HepG2 (cell line): Measurements from ENCODE around the gene CEACAM16. TPM values are rescaled to one million over a fixed set of nuclear protein-coding genes. Genes with fewer than 3 reads are reported as not detected.

ENCODE experiments used
- ATAC-seq: fragments of 200-7000 bp; cut with Tn5 transposase; 3 replicates; pipeline ENCODE4 v1.9.1; 2020; ENCODE audit warnings: mild to moderate bottlenecking, moderate library complexity
- BruUV-seq: library from RNA; stranded (reverse); fragments of 400-500 nt; replicated peaks from 2 replicates; lab custom pipeline; 2021; lab: Mats Ljungman, UMichigan
- CTCF ChIA-PET: fragments of 300-600 bp; formaldehyde crosslinking; extraction: SDS; loops from one replicate; lab custom pipeline; 2021; ENCODE audit warnings: low total read pairs, inconsistent platforms, low intra/inter-chr PET ratio; lab: Yijun Ruan, JAX
- POLR2A ChIA-PET: fragments of 350-600 bp; sonication (Branson Sonifier 250); formaldehyde crosslinking; loops from one replicate; lab custom pipeline; 2020; ENCODE audit warnings: antibody characterized with exemption, inconsistent platforms; lab: Yijun Ruan, JAX
- DNase-seq: peaks from one replicate; pipeline ENCODE4 v3.0.0-alpha.2; 2015; ENCODE audit warnings: low spot score
- FAIRE-seq: peaks from 3 replicates; lab custom pipeline; 2011; peaks lifted over from hg19 to GRCh38; lab: Jason Lieb, UNC
- H2AFZ ChIP-seq: one replicate; pipeline ENCODE4 v1.6.1; 2011; ENCODE audit warnings: low read length, inconsistent platforms
- H3K27ac ChIP-seq: fragments of 300-600 bp; 3 replicates; pipeline ENCODE4 v1.8.0; 2011; ENCODE audit warnings: mixed run types, mild to moderate bottlenecking, mixed read lengths, low read length, inconsistent platforms; ENCODE audit not compliant: insufficient read depth; ENCODE audit errors: extremely low read length
- H3K27me3 ChIP-seq, 2 experiments: fragments of 200-600 bp in 1 of 2; 2 replicates in 1 of 2; 3 replicates in 1 of 2; pipeline versions ENCODE4 v1.6.0 to v1.8.0; 2011; ENCODE audit warnings: low read length in 2 of 2, mild to moderate bottlenecking in 2 of 2, moderate library complexity in 2 of 2, inconsistent platforms in 1 of 2; ENCODE audit not compliant: insufficient read depth in 2 of 2, control insufficient read depth in 1 of 2
- H3K36me3 ChIP-seq, 2 experiments: fragments of 200-600 bp in 1 of 2; replicated peaks in 1 of 2; 2 replicates in 1 of 2; 3 replicates in 1 of 2; pipeline versions ENCODE4 v1.5.1 to v1.8.0; 2011; ENCODE audit warnings: low read length in 2 of 2, inconsistent platforms in 1 of 2; ENCODE audit not compliant: insufficient read depth in 2 of 2, control insufficient read depth in 1 of 2
- H3K4me1 ChIP-seq: 2 replicates; pipeline ENCODE4 v1.5.1; 2012; ENCODE audit warnings: low read length, inconsistent platforms; ENCODE audit not compliant: insufficient read depth
- H3K4me2 ChIP-seq: 2 replicates; pipeline ENCODE4 v1.6.0; 2011; ENCODE audit warnings: low read depth, low read length, inconsistent platforms
- H3K4me3 ChIP-seq, 3 experiments: fragments of 200-600 bp in 1 of 3; sonication (generic), shearing (Covaris generic) in 1 of 3; replicated peaks in 1 of 3; 2 replicates each; pipeline ENCODE4 v1.5.1; 2011 to 2016; ENCODE audit warnings: low read length in 3 of 3, inconsistent platforms in 2 of 3, low read depth in 2 of 3, mild to moderate bottlenecking in 2 of 3, control low read depth in 1 of 3, mixed read lengths in 1 of 3; ENCODE audit not compliant: insufficient read depth in 1 of 3
- H3K79me2 ChIP-seq: one replicate; pipeline ENCODE4 v1.6.1; 2011; ENCODE audit warnings: low read length, inconsistent platforms; ENCODE audit not compliant: insufficient read depth
- H3K9ac ChIP-seq: 2 replicates; pipeline ENCODE4 v1.6.0; 2011; ENCODE audit warnings: mild to moderate bottlenecking, low read depth, low read length, inconsistent platforms; ENCODE audit not compliant: insufficient read depth
- H3K9me3 ChIP-seq: 2 replicates; pipeline ENCODE4 v1.5.1; 2012; ENCODE audit warnings: mild to moderate bottlenecking, low read length
- H4K20me1 ChIP-seq: 2 replicates; pipeline ENCODE4 v1.6.0; 2011; ENCODE audit warnings: inconsistent platforms, mild to moderate bottlenecking, low read length, moderate library complexity; ENCODE audit not compliant: insufficient read depth
- CAMTA2 ChIP-seq: sonication (generic); formaldehyde crosslinking; IDR thresholded peaks from 2 replicates; pipeline ENCODE4 v1.4.0; 2020; ENCODE audit warnings: mild to moderate bottlenecking, missing genetic modification reagents, borderline replicate concordance
- ELF3 ChIP-seq: IDR thresholded peaks from 2 replicates; pipeline ENCODE4 v1.6.1; 2016; ENCODE audit warnings: missing genetic modification reagents, missing compliant biosample characterization
- EP300 ChIP-seq, 3 experiments: sonication (generic) in 1 of 3; formaldehyde crosslinking in 1 of 3; IDR thresholded peaks; 2 replicates each; pipeline versions ENCODE4 v1.5.1 to v1.6.1; 2011 to 2020; ENCODE audit warnings: low read depth in 2 of 3, low read length in 2 of 3, borderline replicate concordance in 1 of 3, improper control_type of control experiment in 1 of 3, mild to moderate bottlenecking in 1 of 3, missing genetic modification reagents in 1 of 3, moderate library complexity in 1 of 3
- HNF4A ChIP-seq: sonication (generic); formaldehyde crosslinking; IDR thresholded peaks from 2 replicates; pipeline ENCODE4 v1.4.0; 2020; ENCODE audit warnings: missing genetic modification reagents
- JUNB ChIP-seq: sonication (generic); formaldehyde crosslinking; IDR thresholded peaks from 2 replicates; pipeline ENCODE4 v1.8.0; 2022; ENCODE audit warnings: missing genetic modification reagents, mild to moderate bottlenecking, borderline replicate concordance
- NCOR1 ChIP-seq: fragments of 200-600 bp; sonication (generic); IDR thresholded peaks from 2 replicates; pipeline ENCODE4 v1.7.0; 2017; ENCODE audit warnings: antibody characterized with exemption, low read length, borderline replicate concordance
- ZBTB3 ChIP-seq: sonication (generic); formaldehyde crosslinking; IDR thresholded peaks from 2 replicates; pipeline ENCODE4 v1.4.0; 2020; ENCODE audit warnings: low read depth, mild to moderate bottlenecking, moderate library complexity, missing genetic modification reagents, borderline replicate concordance
- ZMYM3 ChIP-seq: sonication (generic); formaldehyde crosslinking; IDR thresholded peaks from 2 replicates; pipeline ENCODE4 v1.5.1; 2020; ENCODE audit warnings: mild to moderate bottlenecking, missing genetic modification reagents
- ZMYM4 ChIP-seq: sonication (generic); formaldehyde crosslinking; IDR thresholded peaks from 2 replicates; pipeline ENCODE4 v1.8.1; 2023; ENCODE audit warnings: mild to moderate bottlenecking, missing genetic modification reagents
- ZNF572 ChIP-seq: sonication (generic); formaldehyde crosslinking; IDR thresholded peaks from 2 replicates; pipeline ENCODE4 v1.5.1; 2020; ENCODE audit warnings: mild to moderate bottlenecking, missing genetic modification reagents
- ZNF772 ChIP-seq: sonication (generic); formaldehyde crosslinking; IDR thresholded peaks from 2 replicates; pipeline ENCODE4 v1.5.0; 2020; ENCODE audit warnings: mild to moderate bottlenecking, missing genetic modification reagents
- WGBS: methylation state at CpG from one replicate; pipeline ENCODE4 v1.1.6; 2017; ENCODE audit warnings: low lambda C conversion rate; 5-methylcytosine and 5-hydroxymethylcytosine counted together
- in situ Hi-C: cut with HindIII; loops from 2 replicates; pipeline ENCODE4 v1.10.0; 2017; ENCODE audit warnings: low pct_unique_long_range_greater_than_20kb; ENCODE audit not compliant: extremely low pct_ligation_motif_present
- intact Hi-C: fragments of 100-400 bp; cut with micrococcal nuclease; formaldehyde crosslinking; loops from one replicate; pipeline ENCODE4 v1.10.0; 2022; ENCODE audit not compliant: unreplicated experiment
- polyA plus RNA-seq, 8 experiments: library from polyadenylated mRNA; depleted of rRNA in 3 of 8; stranded (reverse) in 7 of 8; unstranded in 1 of 8; fragments of >200 nt; fragmentation: Illumina TruSeq in 4 of 8; extraction: Trizol in 4 of 8; gene quantifications; 2 replicates each; pipeline versions ENCODE4 v1.2.1 to v1.2.3, GENCODE V29; 2011 to 2016; ENCODE audit warnings: low read depth in 4 of 8, missing spikeins in 1 of 8, mixed read lengths in 1 of 8; ENCODE audit not compliant: insufficient read depth in 1 of 8
- total RNA-seq, 5 experiments: library from RNA; depleted of rRNA; stranded (reverse); fragments of >200 nt; fragmentation: Illumina TruSeq; extraction: Trizol; gene quantifications; 2 replicates each; pipeline ENCODE4 v1.2.3, GENCODE V29; 2016; ENCODE audit warnings: low read depth in 1 of 5
- TF ChIP-seq, protein P1 (sequence below): sonication (generic); formaldehyde crosslinking; conservative IDR thresholded peaks from 2 replicates; pipeline ENCODE4 v1.8.0; 2022; ENCODE audit warnings: mild to moderate bottlenecking, moderate library complexity, missing genetic modification reagents
- TF ChIP-seq, protein P2 (sequence below): sonication (generic); formaldehyde crosslinking; IDR thresholded peaks from 2 replicates; pipeline ENCODE4 v1.4.0; 2020; ENCODE audit warnings: mild to moderate bottlenecking, missing genetic modification reagents
- TF ChIP-seq, protein P3 (sequence below): sonication (generic); formaldehyde crosslinking; conservative IDR thresholded peaks from 2 replicates; pipeline ENCODE4 v1.4.0; 2020; ENCODE audit warnings: missing genetic modification reagents
- TF ChIP-seq, protein P4 (sequence below): sonication (generic); formaldehyde crosslinking; IDR thresholded peaks from 2 replicates; pipeline ENCODE4 v1.5.1; 2020; ENCODE audit warnings: mild to moderate bottlenecking, missing genetic modification reagents, moderate library complexity

CEACAM16 gene
- total and polyA plus RNA-seq, 2 of the 13 experiments (the other 11 are each of a cell fraction or from before 2014, with no cell fraction given), result not detected

DNA sequence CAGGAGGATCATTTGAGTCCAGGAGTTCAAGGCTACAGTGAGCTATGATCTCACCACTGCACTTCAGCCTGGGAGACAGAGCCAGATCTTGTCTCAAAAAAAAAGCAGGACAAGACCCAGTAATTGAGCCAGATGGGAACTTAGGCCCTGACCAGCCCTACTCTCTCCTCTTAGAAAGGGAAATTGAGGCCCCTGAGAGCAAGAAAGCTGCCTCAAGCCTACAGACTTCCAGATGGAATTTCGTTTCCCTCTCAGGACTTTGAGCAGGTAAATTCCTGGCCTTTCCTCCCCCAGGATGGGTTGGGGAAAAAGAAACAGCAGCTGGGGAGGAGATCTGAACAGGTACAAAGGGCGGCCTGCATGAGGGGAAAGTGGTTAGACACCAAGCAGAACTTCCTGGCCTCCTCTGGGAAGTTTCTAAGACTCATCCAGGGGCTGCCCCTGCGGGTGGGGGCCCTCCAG, 46.0 kb downstream of the CEACAM16 start:
- H3K4me1 ChIP-seq, result peaks cover 82% of the 10 kb centered on the region
- DNase-seq (no peak), ATAC-seq (no peak), FAIRE-seq (no peak)
- intact Hi-C loops (no loop called here), in situ Hi-C loops (no loop called here)
- no peak overlapping the region for H2AFZ ChIP-seq
- no TSS peak for BruUV-seq
- H3K27ac ChIP-seq, result peak overlapping the region; percentile 6
- no peaks in the 10 kb centered on the region for H3K9me3 ChIP-seq
- H4K20me1 ChIP-seq, result no peaks in the 10 kb centered on the region
- peaks cover 11% of the 10 kb centered on the region for H3K79me2 ChIP-seq
- no peak overlapping the region for H3K9ac ChIP-seq
- H3K27me3 ChIP-seq, result no peaks in the 10 kb centered on the region; a peak in 1 of 5 replicates
- peak overlapping the region; percentile 54 for H3K4me2 ChIP-seq
- peak overlapping the region in 1 of 3 experiments; percentile 31; a peak in 2 of 6 replicates for H3K4me3 ChIP-seq
- H3K36me3 ChIP-seq, result no peaks in the 10 kb centered on the region
- ChIA-PET CTCF (no interaction called here), POLR2A (interaction anchor here (0.6 to 2.0 kb wide), 7 partner anchors 9 to 108 kb away, joined by 3 to 8 read pairs (median 3); partner anchors contain the start of gene NECTIN2)
- WGBS, result 0% methylated on average over 3 of the region's 3 CpGs
- TF ChIP-seq ZBTB3 (CRISPR knock-in tag), result no peak
- 0 out of 2 replicates have a peak, but pooled peaks have one; percentile 27 for TF ChIP-seq NCOR1
- TF ChIP-seq, protein P1, sequence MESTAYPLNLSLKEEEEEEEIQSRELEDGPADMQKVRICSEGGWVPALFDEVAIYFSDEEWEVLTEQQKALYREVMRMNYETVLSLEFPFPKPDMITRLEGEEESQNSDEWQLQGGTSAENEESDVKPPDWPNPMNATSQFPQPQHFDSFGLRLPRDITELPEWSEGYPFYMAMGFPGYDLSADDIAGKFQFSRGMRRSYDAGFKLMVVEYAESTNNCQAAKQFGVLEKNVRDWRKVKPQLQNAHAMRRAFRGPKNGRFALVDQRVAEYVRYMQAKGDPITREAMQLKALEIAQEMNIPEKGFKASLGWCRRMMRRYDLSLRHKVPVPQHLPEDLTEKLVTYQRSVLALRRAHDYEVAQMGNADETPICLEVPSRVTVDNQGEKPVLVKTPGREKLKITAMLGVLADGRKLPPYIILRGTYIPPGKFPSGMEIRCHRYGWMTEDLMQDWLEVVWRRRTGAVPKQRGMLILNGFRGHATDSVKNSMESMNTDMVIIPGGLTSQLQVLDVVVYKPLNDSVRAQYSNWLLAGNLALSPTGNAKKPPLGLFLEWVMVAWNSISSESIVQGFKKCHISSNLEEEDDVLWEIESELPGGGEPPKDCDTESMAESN (CRISPR knock-in tag), result no peak
- TF ChIP-seq HNF4A, result peak; percentile 58; the same call in 1 of the 2 replicates
- TF ChIP-seq EP300 (IDR thresholded peaks at IDR 0.05; ENCODE audit: low read depth in 2 of 2, low read length in 2 of 2), result peak in 1 of 2 experiments; percentile 11; a peak in 1 of 4 replicates
- TF ChIP-seq EP300 (CRISPR knock-in tag; IDR thresholded peaks at IDR 0.05; ENCODE audit: borderline replicate concordance), result no peak
- no peak for TF ChIP-seq ZMYM4
- TF ChIP-seq, protein P2, sequence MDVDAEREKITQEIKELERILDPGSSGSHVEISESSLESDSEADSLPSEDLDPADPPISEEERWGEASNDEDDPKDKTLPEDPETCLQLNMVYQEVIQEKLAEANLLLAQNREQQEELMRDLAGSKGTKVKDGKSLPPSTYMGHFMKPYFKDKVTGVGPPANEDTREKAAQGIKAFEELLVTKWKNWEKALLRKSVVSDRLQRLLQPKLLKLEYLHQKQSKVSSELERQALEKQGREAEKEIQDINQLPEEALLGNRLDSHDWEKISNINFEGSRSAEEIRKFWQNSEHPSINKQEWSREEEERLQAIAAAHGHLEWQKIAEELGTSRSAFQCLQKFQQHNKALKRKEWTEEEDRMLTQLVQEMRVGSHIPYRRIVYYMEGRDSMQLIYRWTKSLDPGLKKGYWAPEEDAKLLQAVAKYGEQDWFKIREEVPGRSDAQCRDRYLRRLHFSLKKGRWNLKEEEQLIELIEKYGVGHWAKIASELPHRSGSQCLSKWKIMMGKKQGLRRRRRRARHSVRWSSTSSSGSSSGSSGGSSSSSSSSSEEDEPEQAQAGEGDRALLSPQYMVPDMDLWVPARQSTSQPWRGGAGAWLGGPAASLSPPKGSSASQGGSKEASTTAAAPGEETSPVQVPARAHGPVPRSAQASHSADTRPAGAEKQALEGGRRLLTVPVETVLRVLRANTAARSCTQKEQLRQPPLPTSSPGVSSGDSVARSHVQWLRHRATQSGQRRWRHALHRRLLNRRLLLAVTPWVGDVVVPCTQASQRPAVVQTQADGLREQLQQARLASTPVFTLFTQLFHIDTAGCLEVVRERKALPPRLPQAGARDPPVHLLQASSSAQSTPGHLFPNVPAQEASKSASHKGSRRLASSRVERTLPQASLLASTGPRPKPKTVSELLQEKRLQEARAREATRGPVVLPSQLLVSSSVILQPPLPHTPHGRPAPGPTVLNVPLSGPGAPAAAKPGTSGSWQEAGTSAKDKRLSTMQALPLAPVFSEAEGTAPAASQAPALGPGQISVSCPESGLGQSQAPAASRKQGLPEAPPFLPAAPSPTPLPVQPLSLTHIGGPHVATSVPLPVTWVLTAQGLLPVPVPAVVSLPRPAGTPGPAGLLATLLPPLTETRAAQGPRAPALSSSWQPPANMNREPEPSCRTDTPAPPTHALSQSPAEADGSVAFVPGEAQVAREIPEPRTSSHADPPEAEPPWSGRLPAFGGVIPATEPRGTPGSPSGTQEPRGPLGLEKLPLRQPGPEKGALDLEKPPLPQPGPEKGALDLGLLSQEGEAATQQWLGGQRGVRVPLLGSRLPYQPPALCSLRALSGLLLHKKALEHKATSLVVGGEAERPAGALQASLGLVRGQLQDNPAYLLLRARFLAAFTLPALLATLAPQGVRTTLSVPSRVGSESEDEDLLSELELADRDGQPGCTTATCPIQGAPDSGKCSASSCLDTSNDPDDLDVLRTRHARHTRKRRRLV (CRISPR knock-in tag), result no peak
- TF ChIP-seq ELF3 (CRISPR knock-in tag), result no peak
- TF ChIP-seq, protein P3, sequence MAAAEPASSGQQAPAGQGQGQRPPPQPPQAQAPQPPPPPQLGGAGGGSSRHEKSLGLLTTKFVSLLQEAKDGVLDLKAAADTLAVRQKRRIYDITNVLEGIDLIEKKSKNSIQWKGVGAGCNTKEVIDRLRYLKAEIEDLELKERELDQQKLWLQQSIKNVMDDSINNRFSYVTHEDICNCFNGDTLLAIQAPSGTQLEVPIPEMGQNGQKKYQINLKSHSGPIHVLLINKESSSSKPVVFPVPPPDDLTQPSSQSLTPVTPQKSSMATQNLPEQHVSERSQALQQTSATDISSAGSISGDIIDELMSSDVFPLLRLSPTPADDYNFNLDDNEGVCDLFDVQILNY, result no peak
- TF ChIP-seq ZNF572, result no peak
- TF ChIP-seq ZNF772 (CRISPR knock-in tag), result no peak
- no peak for TF ChIP-seq JUNB (CRISPR knock-in tag)
- TF ChIP-seq CAMTA2 (CRISPR knock-in tag), result no peak
- peak; percentile 97 for TF ChIP-seq ZMYM3 (CRISPR knock-in tag)
- TF ChIP-seq, protein P4, sequence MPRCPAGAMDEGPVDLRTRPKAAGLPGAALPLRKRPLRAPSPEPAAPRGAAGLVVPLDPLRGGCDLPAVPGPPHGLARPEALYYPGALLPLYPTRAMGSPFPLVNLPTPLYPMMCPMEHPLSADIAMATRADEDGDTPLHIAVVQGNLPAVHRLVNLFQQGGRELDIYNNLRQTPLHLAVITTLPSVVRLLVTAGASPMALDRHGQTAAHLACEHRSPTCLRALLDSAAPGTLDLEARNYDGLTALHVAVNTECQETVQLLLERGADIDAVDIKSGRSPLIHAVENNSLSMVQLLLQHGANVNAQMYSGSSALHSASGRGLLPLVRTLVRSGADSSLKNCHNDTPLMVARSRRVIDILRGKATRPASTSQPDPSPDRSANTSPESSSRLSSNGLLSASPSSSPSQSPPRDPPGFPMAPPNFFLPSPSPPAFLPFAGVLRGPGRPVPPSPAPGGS (CRISPR knock-in tag), result no peak
